B cell (primary cell): ENCODE data around the gene NTM. TPM values are rescaled to one million over a fixed set of nuclear protein-coding genes. Genes with fewer than 3 reads are reported as not detected.
"Not testable (repeated sequence)": the region's sequence is repeated elsewhere in the genome, so short reads cannot be mapped to it uniquely, and the experiment has no call there.

Experiments
- ATAC-seq: fragments of 200-7000 bp; cut with Tn5 transposase; one replicate; pipeline ENCODE4 v1.10.0; 2021; ENCODE audit warnings: low read depth, mild to moderate bottlenecking, moderate number of reproducible peaks, moderate library complexity
- CTCF ChIA-PET: fragments of 350-600 bp; sonication (Branson Sonifier 250); formaldehyde crosslinking; loops from one replicate; lab custom pipeline; 2021; ENCODE audit warnings: antibody characterized with exemption, inconsistent platforms; lab: Charles Lee
- POLR2A ChIA-PET: fragments of 350-600 bp; sonication (Branson Sonifier 250); formaldehyde crosslinking; loops from one replicate; lab custom pipeline; 2021; ENCODE audit warnings: antibody characterized with exemption; lab: Charles Lee
- DNase-seq: peaks from one replicate; pipeline ENCODE4 v3.0.0; 2013
- H2AFZ ChIP-seq: 2 replicates; pipeline ENCODE4 v1.6.1; 2012; ENCODE audit warnings: mild to moderate bottlenecking, low read depth, low read length; ENCODE audit not compliant: insufficient read depth, poor library complexity, severe bottlenecking
- H3K27ac ChIP-seq, 2 donors: 1 replicate in 1 of 2; 2 replicates in 1 of 2; pipeline ENCODE4 v1.5.1; 2012 to 2013; ENCODE audit warnings: low read length in 2 of 2, mild to moderate bottlenecking in 2 of 2, moderate library complexity in 1 of 2
- H3K27me3 ChIP-seq, 4 experiments: fragments of 200-600 bp in 1 of 4; sonication (generic) in 1 of 4; replicated peaks in 1 of 4; 1 replicate in 2 of 4; 2 replicates in 2 of 4; pipeline versions ENCODE4 v1.6.1 to v1.7.0; 2013 to 2016; ENCODE audit warnings: low read length in 3 of 4, mild to moderate bottlenecking in 2 of 4, mixed read lengths in 1 of 4, moderate library complexity in 1 of 4; ENCODE audit not compliant: insufficient read depth in 4 of 4, control insufficient read depth in 3 of 4; ENCODE audit errors: control extremely low read depth in 1 of 4
- H3K36me3 ChIP-seq, 2 experiments: replicated peaks in 1 of 2; 1 replicate in 1 of 2; 2 replicates in 1 of 2; pipeline versions ENCODE4 v1.6.1 to v1.7.1; 2013; ENCODE audit warnings: low read length in 1 of 2; ENCODE audit not compliant: insufficient read depth in 2 of 2, control insufficient read depth in 1 of 2; ENCODE audit errors: control extremely low read depth in 1 of 2, extremely low read depth in 1 of 2
- H3K4me1 ChIP-seq, 2 donors: fragments of 200-600 bp in 1 of 2; sonication (generic) in 1 of 2; 1 replicate in 1 of 2; 2 replicates in 1 of 2; pipeline versions ENCODE4 v1.5.1 to v1.6.1; 2013 to 2017; ENCODE audit warnings: low read length in 2 of 2; ENCODE audit not compliant: control insufficient read depth in 2 of 2, insufficient read depth in 2 of 2
- H3K4me2 ChIP-seq: replicated peaks from 2 replicates; pipeline ENCODE3; 2012; ENCODE audit warnings: mild to moderate bottlenecking, low read depth, low read length; ENCODE audit not compliant: poor library complexity, severe bottlenecking
- H3K4me3 ChIP-seq, 5 experiments: fragments of 200-600 bp in 1 of 5; sonication (generic) in 1 of 5; 1 replicate in 3 of 5; 2 replicates in 2 of 5; pipeline versions ENCODE4 v1.5.1 to v1.7.0; 2011 to 2016; ENCODE audit warnings: low read length in 4 of 5, mild to moderate bottlenecking in 4 of 5, low read depth in 2 of 5, control low read depth in 1 of 5, moderate library complexity in 1 of 5; ENCODE audit not compliant: insufficient read depth in 1 of 5; ENCODE audit errors: control extremely low read depth in 1 of 5, extremely low read depth in 1 of 5
- H3K79me2 ChIP-seq: fragments of 200-600 bp; sonication (generic); one replicate; pipeline ENCODE4 v1.6.0; 2016; ENCODE audit warnings: low read length; ENCODE audit not compliant: control insufficient read depth, insufficient read depth
- H3K9ac ChIP-seq: fragments of 200-600 bp; sonication (generic); 2 replicates; pipeline ENCODE4 v1.6.1; 2017; ENCODE audit warnings: mild to moderate bottlenecking, low read length, moderate library complexity
- H3K9me3 ChIP-seq, 3 donors: one replicate each; pipeline versions ENCODE4 v1.6.1 to v1.7.1; 2013; ENCODE audit warnings: low read length in 2 of 3; ENCODE audit not compliant: control insufficient read depth in 2 of 3, insufficient read depth in 1 of 3; ENCODE audit errors: control extremely low read depth in 1 of 3
- H4K20me1 ChIP-seq: 2 replicates; pipeline ENCODE4 v1.6.0; 2012; ENCODE audit warnings: mild to moderate bottlenecking, low read length; ENCODE audit not compliant: insufficient read depth, control insufficient read depth, poor library complexity, severe bottlenecking
- H3K27ac Mint-ChIP-seq: one replicate; pipeline ENCODE4 v1.8.0; 2021; ENCODE audit warnings: mixed read lengths
- H3K27me3 Mint-ChIP-seq: one replicate; pipeline ENCODE4 v1.8.0; 2021; ENCODE audit warnings: mixed read lengths
- H3K4me1 Mint-ChIP-seq: one replicate; pipeline ENCODE4 v1.8.0; 2021; ENCODE audit warnings: mixed read lengths
- H3K4me3 Mint-ChIP-seq: one replicate; pipeline ENCODE4 v1.8.0; 2021; ENCODE audit warnings: mixed read lengths
- H3K9me3 Mint-ChIP-seq: one replicate; pipeline ENCODE4 v1.8.0; 2022; ENCODE audit warnings: mixed read lengths; ENCODE audit not compliant: insufficient read depth
- CTCF ChIP-seq: fragments of 200-600 bp; IDR thresholded peaks from one replicate; pipeline ENCODE4 v1.8.0; 2022; ENCODE audit warnings: antibody characterized with exemption, mild to moderate bottlenecking
- EZH2 ChIP-seq: IDR thresholded peaks from 2 replicates; pipeline ENCODE4 v1.6.1; 2012; ENCODE audit warnings: borderline replicate concordance, low read depth, mild to moderate bottlenecking, moderate library complexity, low read length; ENCODE audit not compliant: insufficient read depth, poor library complexity, severe bottlenecking
- WGBS: methylation state at CpG from one replicate; pipeline ENCODE4 v1.1.5; 2013; ENCODE audit warnings: missing lambda C conversion rate; ENCODE audit not compliant: insufficient coverage; 5-methylcytosine and 5-hydroxymethylcytosine counted together
- intact Hi-C: fragments of 100-400 bp; cut with micrococcal nuclease; formaldehyde crosslinking; loops from one replicate; pipeline ENCODE4 v1.10.0; 2022
- polyA plus RNA-seq: library from polyadenylated mRNA; depleted of rRNA; stranded (reverse); fragments of >200 nt; gene quantifications from 2 replicates; pipeline ENCODE4 v1.2.3, GENCODE V29; 2012
- total RNA-seq, 2 donors: library from RNA; stranded (reverse); fragments of 120-200 nt in 1 of 2; gene quantifications; 1 replicate in 1 of 2; 2 replicates in 1 of 2; pipeline versions ENCODE4 v1.2.3 to v1.2.4, GENCODE V29; 2013 to 2022

Gene NTM
- total and polyA plus RNA-seq, 2 donors (not counting 1 experiment from before 2014, with no cell fraction given) = not detected

GRCh38 chr11:132064987-132065620, 694.7 kb downstream of the NTM start:
- POLR2A ChIA-PET = no interaction called here
- TF ChIP-seq EZH2 (no peak), CTCF (no peak)
- H2AFZ ChIP-seq = no peak overlapping the region
- no peaks in the 10 kb centered on the region for H3K36me3 ChIP-seq
- no peak overlapping the region for H3K27ac ChIP-seq
- Mint-ChIP-seq H3K27me3 (no peaks in the 10 kb centered on the region), H3K9me3 (peaks cover 3% of the 10 kb centered on the region), H3K4me3 (no peak overlapping the region), H3K27ac (no peak overlapping the region), H3K4me1 (no peaks in the 10 kb centered on the region)
- no peak overlapping the region for H3K9ac ChIP-seq
- peaks cover 0 to 3% (median 2%) of the 10 kb centered on the region in 3 donors for H3K9me3 ChIP-seq
- H3K27me3 ChIP-seq = no peaks in the 10 kb centered on the region
- no peak for DNase-seq
- ATAC-seq = no peak
- no peaks in the 10 kb centered on the region for H4K20me1 ChIP-seq
- CTCF ChIA-PET = no interaction called here
- intact Hi-C loops = no loop called here
- no peaks in the 10 kb centered on the region for H3K79me2 ChIP-seq
- H3K4me3 ChIP-seq = no peak overlapping the region
- H3K4me2 ChIP-seq = no peak overlapping the region
- 92% methylated on average over 2 of the region's 4 CpGs for WGBS
- H3K4me1 ChIP-seq = no peaks in the 10 kb centered on the region

- TF ChIP-seq EZH2 = no peak
- no peak for TF ChIP-seq CTCF
- Histone ChIP-seq H3K4me2 (no peak overlapping the region), H3K79me2 (no peaks in the 10 kb centered on the region), H3K9ac (no peak overlapping the region), H3K27ac (no peak overlapping the region), H3K27me3 (no peaks in the 10 kb centered on the region), H3K9me3 (peaks cover 0 to 8% (median 2%) of the 10 kb centered on the region in 3 donors), H2AFZ (no peak overlapping the region), H3K4me3 (no peak overlapping the region), H3K36me3 (no peaks in the 10 kb centered on the region), H3K4me1 (no peaks in the 10 kb centered on the region), H4K20me1 (no peaks in the 10 kb centered on the region)
- Mint-ChIP-seq H3K4me3 (no peak overlapping the region), H3K27me3 (no peaks in the 10 kb centered on the region), H3K4me1 (no peaks in the 10 kb centered on the region), H3K9me3 (peaks cover 9% of the 10 kb centered on the region), H3K27ac (no peak overlapping the region)
- DNase-seq = no peak
- POLR2A ChIA-PET = no interaction called here
- intact Hi-C loops = no loop called here
- CTCF ChIA-PET = no interaction called here
- ATAC-seq = no peak
Observed at GRCh38 chr11:132068556-132068955, 698.1 kb downstream of the NTM start.

GRCh38 chr11:132069593-132069992, 699.2 kb downstream of the NTM start:
- POLR2A ChIA-PET, H3K9me3 ChIP-seq, H3K9ac ChIP-seq, H3K4me1 Mint-ChIP-seq, H3K27me3 Mint-ChIP-seq, H4K20me1 ChIP-seq, DNase-seq, H3K4me3 Mint-ChIP-seq, H3K9me3 Mint-ChIP-seq, H3K79me2 ChIP-seq, intact Hi-C loops, H2AFZ ChIP-seq, H3K4me3 ChIP-seq, H3K27ac ChIP-seq, CTCF ChIA-PET, H3K4me2 ChIP-seq, H3K27ac Mint-ChIP-seq, H3K27me3 ChIP-seq, H3K36me3 ChIP-seq, H3K4me1 ChIP-seq, ATAC-seq: not testable (repeated sequence)
- WGBS = 81% methylated on average over 15 of the region's 15 CpGs
